Mononuclear cell (primary cell): ENCODE measurements around the gene PHEX. TPM values are rescaled to one million over a fixed set of nuclear protein-coding genes. Genes with fewer than 3 reads are reported as not detected.

Source experiments
- H3K27me3 ChIP-seq: 2 replicates; pipeline ENCODE4 v1.6.0; 2011; ENCODE audit warnings: low read length, control low read depth; ENCODE audit not compliant: insufficient read depth
- H3K4me1 ChIP-seq: 2 replicates; pipeline ENCODE4 v1.5.1; 2011; ENCODE audit warnings: mild to moderate bottlenecking, low read length, control low read depth; ENCODE audit not compliant: insufficient read depth
- H3K4me3 ChIP-seq: 2 replicates; pipeline ENCODE4 v1.5.1; 2011; ENCODE audit warnings: mild to moderate bottlenecking, low read length, moderate library complexity
- H3K9me3 ChIP-seq: 2 replicates; pipeline ENCODE4 v1.5.1; 2011; ENCODE audit warnings: low read depth, mild to moderate bottlenecking, control low read depth, low read length
- total RNA-seq: library from RNA; depleted of rRNA; stranded (reverse); fragments of >200 nt; gene quantifications from one replicate; pipeline ENCODE4 v1.2.3, GENCODE V29; 2012

The PHEX gene
- total RNA-seq, 1 donor = 1.9 TPM

DNA sequence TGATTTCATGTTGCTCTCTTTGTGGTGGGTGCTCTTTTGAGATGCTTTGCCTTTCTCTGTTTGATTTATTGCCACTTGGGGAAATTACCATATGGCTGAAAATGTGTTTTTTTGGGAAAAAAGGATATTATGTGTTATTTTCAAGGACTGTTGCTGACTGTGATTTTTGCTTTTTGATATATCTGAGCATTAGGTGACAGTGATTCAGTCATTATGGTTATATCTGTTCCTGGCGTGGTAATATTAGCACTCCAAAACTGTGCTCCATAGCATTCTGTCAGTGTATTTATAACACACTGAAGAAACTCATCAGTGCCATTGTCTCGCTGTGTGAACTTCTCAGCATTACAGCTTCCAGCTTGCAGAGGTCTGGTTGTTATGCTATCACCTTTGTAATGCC is 73.8 kb downstream of the PHEX start:
- no peaks in the 10 kb centered on the region for H3K9me3 ChIP-seq
- no peaks in the 10 kb centered on the region for H3K27me3 ChIP-seq
- no peaks in the 10 kb centered on the region for H3K4me1 ChIP-seq
- no peak overlapping the region for H3K4me3 ChIP-seq

DNA sequence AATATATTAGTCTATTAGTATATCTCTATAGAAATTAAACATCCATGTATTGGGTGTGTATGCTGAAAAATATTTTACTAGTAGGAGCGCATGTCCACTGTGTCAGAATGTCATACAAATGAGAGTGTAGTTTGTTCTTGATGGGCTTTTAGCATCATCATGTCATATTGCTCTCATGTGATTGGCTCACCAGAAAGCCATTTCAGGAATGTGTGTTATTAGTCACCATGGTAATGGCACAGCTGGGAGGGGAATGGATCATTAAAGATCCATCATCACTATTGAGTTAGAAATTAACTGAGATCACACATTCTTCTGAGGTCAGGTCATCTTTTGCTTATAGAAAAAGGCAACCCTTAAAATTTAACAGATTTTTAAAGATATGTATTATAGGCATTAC is 77.3 kb downstream of the PHEX start:
- Histone ChIP-seq H3K9me3 (no peaks in the 10 kb centered on the region), H3K4me1 (no peaks in the 10 kb centered on the region)

DNA sequence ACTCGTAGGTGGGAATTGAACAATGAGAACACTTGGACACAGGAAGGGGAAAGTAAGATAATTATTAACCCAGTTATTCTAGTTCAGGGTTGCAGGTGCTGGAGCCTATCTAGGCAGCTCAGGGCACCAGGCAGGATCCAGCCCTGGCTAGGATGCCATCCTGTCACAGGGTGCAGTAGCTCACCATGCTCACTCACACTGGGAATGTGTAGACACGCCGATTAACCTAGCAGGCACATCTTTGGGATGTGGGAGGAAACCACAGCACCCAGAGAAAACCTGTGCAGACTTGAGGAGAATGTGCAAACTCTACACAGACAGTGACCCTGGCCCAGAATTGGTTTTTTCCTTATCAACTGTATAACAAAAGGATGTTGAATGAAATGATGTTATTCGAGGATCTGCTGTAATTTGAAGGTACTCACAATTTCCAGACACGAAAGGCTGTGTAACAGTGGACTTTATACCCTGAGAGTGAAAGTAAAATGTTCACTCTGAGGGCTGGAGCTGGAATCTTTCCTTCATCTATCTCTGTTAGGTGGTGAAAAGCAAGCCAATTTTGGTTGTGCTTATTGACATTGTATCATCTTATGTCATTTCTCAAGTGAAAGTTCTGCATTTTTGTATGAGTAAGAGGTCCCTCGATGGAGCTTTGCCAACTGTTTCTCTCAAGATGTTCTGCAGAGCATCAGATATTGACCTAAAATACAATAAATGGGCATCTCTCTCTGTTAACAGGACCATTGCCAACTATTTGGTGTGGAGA is 78.8 kb downstream of the PHEX start:
- no peak overlapping the region for H3K4me3 ChIP-seq
- H3K4me1 ChIP-seq = no peaks in the 10 kb centered on the region
- H3K9me3 ChIP-seq = no peaks in the 10 kb centered on the region
- no peaks in the 10 kb centered on the region for H3K27me3 ChIP-seq

More for the DNA sequence above, 77.3 kb downstream of the PHEX start:
- no peak overlapping the region for H3K4me3 ChIP-seq
- no peaks in the 10 kb centered on the region for H3K27me3 ChIP-seq

DNA sequence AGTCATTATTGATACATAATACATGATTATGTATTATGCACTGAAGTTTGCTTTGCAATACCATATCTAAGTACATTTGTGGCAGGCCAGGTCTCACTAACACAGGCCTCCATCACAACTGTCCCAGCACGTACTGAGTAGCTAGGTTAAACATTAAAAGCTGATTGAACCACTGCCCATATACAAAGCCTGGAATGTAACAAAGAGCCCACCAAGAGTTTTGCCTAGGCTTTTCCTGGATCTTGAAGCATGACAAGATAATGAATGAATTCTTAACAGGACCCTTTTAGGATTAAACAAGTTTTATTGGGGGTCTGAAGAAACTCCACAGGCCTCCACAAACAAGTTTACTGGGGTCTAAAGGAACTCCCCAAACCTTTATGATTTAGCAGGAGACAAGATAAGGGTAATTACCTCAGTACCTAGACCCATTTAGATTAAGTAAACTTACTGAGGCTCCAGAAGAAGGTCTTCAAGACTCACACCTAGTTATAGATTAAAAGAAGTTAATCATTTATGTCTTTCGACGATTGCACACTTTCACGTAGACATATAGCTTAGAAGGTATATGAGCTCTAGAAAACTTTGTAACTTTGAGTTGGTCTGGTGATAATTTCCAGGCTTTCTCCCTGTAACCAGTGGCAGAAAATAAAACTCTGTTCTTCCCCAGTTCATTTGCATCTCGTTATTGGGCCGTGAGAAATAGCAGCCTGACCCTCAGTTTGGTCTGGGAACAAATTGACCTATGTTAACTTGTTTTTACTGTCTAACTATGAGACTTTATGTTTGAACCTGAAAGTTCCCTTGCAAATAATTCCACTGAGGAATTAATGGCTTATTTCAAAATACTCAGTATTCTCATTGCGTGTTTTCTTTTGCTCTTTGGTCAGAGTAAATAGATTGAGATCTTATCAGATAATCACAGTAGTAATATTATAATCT is 84.8 kb downstream of the PHEX start:
- Histone ChIP-seq H3K9me3 (no peaks in the 10 kb centered on the region), H3K27me3 (no peaks in the 10 kb centered on the region), H3K4me1 (no peaks in the 10 kb centered on the region), H3K4me3 (no peak overlapping the region)

DNA sequence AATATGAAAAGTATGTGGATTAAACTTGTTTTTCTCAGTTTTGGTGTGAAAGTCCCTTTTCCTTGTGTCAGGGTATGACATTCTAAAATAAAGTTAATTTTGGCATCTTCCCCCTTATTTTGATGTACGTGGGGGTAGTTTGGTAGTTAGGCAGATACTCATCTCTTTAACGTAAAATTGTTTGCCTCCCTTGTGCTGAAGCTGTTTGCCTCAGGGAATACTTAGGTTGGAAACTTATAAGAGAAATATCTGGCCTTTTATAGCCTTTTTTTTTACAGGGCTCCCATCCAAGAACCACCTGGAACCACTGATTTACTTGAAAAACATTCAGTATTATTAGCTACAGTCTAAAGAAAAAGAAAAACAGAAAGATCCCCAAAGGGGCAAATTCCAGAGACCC is 85.5 kb downstream of the PHEX start:
- no peaks in the 10 kb centered on the region for H3K4me1 ChIP-seq
- H3K4me3 ChIP-seq = no peak overlapping the region
- H3K9me3 ChIP-seq = no peaks in the 10 kb centered on the region

DNA sequence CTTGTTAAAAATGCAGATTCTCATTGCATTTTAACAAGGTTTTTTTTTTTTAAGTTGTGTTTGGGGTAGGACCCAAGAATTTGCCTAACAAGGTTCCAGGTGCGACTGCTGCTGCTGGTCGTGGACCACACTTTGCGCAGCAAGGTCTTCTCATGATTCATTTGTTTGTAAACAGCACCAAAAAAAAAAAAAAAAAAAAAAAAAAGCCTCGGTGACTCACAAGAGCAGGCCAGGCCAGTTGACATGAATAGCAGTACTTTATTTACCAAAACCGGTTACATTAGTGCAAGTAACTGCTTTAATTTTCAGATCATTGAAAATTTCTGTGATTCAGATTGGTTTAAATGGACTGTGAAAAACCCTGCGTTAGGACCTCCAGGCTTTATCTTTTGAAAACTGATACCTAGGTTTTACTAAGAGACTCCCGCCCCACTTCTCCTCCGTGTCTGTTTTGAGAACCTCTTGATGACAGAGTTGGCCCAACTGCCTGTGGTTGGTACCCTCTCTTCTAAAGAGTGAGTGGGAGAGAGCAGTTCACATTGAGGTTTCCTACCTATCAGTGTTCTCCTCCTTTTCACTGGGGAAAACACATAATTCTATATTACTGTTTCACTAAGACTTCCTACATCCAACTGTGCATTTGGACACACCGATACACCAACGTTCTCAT is 86.2 kb downstream of the PHEX start:
- no peaks in the 10 kb centered on the region for H3K4me1 ChIP-seq
- H3K4me3 ChIP-seq = no peak overlapping the region
- H3K9me3 ChIP-seq = no peaks in the 10 kb centered on the region
- H3K27me3 ChIP-seq = no peaks in the 10 kb centered on the region

More for the DNA sequence above, 85.5 kb downstream of the PHEX start:
- H3K27me3 ChIP-seq = no peaks in the 10 kb centered on the region

DNA sequence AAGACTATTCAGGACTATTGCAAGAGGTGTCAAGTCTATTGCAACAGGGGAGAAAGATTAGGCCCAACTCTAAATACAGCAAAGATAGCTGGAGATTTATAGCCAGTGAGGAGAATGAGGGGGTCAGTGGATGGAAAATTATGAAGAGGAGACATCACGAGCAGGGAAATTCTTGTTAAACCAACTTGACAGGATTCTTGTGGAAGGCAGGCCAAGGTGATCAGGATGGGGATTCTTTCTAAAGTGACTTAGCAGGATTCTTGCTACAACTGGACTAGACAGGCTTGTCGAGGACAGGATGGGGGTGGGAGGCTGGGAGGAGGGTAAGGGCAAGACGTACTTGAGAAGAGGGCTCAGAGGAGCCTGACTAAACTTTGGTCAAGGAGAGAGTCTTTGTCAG is 89.0 kb downstream of the PHEX start:
- H3K27me3 ChIP-seq = no peaks in the 10 kb centered on the region
- no peaks in the 10 kb centered on the region for H3K4me1 ChIP-seq
- H3K4me3 ChIP-seq = no peak overlapping the region
- H3K9me3 ChIP-seq = no peaks in the 10 kb centered on the region

DNA sequence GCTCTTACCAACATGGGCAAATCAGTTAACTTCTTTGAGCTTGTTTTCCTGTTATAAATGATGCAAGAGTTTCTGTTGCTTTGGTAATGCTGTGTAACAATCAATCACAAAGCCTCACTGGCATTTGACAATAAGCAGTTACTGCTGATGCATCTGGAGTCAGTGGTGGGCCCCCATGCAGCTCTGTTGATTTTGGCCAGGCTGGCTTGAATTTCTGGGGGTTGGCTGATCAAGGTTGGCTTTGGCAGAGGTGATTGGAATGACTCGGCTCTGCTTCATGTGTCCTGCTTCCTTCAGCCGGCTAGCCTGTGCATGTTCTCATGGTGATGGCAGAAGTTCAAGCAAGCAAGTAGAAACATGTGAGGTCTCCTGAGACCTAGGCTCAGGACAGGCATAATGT is 90.4 kb downstream of the PHEX start:
- Histone ChIP-seq H3K4me3 (no peak overlapping the region), H3K9me3 (no peaks in the 10 kb centered on the region), H3K4me1 (no peaks in the 10 kb centered on the region), H3K27me3 (no peaks in the 10 kb centered on the region)

DNA sequence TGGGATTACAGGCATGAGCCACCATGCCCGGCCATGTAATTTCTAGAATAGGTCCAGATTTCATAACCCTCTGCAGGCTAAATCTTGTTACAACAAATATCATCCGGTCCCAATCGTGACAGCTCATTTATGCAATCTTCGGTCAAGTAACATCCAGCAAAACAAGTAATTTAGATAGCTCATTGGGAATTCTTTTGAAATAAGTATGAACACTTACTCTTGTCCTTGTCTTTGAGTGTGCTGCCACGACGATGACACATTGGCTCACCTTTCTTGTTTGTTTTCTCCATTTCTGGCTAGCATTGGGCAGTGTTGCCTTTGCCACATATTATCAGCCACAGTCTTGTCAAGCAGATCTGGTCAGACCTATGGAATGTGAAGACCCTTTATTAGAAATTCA is 92.0 kb downstream of the PHEX start:
- H3K9me3 ChIP-seq = no peaks in the 10 kb centered on the region
- H3K4me1 ChIP-seq = no peaks in the 10 kb centered on the region
- no peaks in the 10 kb centered on the region for H3K27me3 ChIP-seq
- H3K4me3 ChIP-seq = no peak overlapping the region

DNA sequence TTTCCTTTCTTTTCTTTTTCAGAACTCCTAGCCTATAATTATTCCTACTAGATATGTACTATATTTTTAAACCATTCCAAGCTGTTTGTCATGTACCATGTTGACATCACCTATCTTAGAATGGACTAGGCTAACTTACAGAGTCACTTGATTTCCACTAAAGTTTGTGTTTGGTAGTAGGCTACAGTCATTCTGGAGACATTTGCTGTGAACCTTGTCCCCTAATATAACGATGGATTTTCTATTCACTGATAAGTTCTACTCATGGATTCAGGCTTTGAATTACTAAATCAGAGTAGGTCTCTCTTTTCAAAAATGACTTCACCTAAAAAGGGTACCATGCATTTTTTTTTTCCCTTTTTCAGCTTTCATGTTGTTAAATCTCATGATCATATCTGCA is 93.4 kb downstream of the PHEX start:
- Histone ChIP-seq H3K4me3 (no peak overlapping the region), H3K4me1 (no peaks in the 10 kb centered on the region), H3K27me3 (no peaks in the 10 kb centered on the region), H3K9me3 (no peaks in the 10 kb centered on the region)

DNA sequence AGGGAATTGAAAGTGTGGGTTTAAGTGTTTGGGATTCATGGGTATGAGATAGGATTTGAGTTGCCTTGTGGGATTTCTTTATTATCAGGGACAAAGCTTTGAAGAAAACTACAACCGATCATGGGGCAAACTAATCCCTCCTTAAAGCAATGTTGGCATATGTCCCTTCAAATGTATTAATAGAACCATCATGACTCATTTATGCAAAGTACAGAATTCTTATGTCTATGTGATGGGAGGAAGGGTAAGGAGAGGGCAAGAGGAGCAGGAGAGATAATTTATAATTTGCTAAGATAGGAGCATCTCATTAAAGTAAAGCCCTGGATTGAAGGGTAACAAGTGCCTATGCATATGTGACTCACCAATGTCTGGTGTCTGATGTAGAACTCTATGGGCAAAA is 94.2 kb downstream of the PHEX start:
- Histone ChIP-seq H3K27me3 (no peaks in the 10 kb centered on the region), H3K9me3 (no peaks in the 10 kb centered on the region), H3K4me3 (no peak overlapping the region), H3K4me1 (no peaks in the 10 kb centered on the region)

DNA sequence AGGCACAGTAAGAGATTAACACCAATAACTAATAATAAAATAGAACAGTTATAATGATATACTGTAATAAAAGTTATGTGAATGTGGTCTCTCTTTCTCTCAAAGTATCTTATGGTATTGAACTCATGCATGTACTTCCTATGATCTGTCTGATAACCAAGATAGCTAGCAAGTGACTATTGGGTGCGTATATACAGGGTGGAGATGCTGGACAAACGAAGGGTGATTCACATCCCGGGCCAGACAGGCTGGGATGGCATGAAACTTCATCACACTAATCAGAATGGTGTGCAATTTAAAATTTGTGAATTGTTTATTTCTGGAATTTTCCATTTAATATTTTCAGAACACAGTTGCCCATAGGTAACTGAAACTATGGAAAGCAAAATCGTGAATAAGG is 96.8 kb downstream of the PHEX start:
- Histone ChIP-seq H3K27me3 (no peaks in the 10 kb centered on the region), H3K4me1 (no peaks in the 10 kb centered on the region), H3K4me3 (no peak overlapping the region), H3K9me3 (no peaks in the 10 kb centered on the region)

DNA sequence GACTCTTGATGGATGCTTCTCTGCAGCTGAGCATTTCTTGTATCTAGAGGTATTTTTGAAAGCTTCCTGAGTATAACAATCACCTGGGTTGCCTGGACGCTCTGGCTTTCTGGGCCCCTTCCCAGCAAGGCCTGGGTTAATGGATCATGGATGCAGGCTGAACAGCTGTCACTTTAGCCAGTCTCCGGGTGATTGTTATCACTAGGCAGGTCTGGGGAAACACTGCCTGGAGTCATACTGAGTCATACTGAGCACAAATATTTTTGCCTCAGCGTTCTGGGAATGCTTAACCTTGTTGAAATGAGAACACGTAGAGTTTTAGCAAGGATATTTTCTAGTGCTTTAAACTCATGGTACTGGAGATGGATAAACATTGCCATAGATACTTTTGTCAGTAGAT is 102.6 kb downstream of the PHEX start:
- H3K27me3 ChIP-seq = no peaks in the 10 kb centered on the region
- no peaks in the 10 kb centered on the region for H3K9me3 ChIP-seq
- no peak overlapping the region for H3K4me3 ChIP-seq
- H3K4me1 ChIP-seq = no peaks in the 10 kb centered on the region

DNA sequence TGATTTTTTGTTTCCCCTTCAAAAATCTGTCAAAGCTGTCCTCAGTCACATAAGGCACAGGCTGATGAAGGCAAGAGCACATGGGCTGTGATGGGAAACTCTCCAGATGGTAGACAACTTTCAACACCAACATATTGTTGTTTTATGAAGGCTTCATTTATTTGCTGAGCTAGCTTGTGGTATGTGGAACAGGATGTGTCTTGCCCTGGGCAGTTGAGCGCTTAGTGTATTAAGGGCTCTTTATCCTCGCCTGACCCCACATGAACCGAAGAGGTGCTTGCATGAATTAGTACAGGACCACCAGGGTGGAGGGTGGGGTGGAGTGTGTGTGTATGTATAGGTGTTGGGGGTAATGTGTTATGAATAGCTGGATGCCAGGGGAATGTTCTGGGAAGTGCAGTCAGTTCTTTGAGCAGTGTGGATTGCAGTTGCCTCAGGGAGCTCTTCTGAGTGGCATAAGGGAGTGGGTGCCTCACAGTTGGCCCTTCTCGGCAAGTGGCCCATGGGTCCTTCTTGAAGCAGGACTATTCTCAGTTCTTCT is 103.1 kb downstream of the PHEX start:
- Histone ChIP-seq H3K4me1 (no peaks in the 10 kb centered on the region), H3K27me3 (no peaks in the 10 kb centered on the region), H3K9me3 (no peaks in the 10 kb centered on the region), H3K4me3 (no peak overlapping the region)
